DOHH2 (cell line): ENCODE results near the gene TMEM212.

Source experiments
- H3F3A ChIP-seq: fragments of 200-600 bp; sonication (generic), shearing (Covaris generic); 2 replicates; pipeline ENCODE4 v1.6.0; 2016; ENCODE audit warnings: antibody characterized with exemption, mild to moderate bottlenecking; ENCODE audit not compliant: control insufficient read depth, insufficient read depth
- H3K27ac ChIP-seq: fragments of 200-600 bp; sonication (generic); 2 replicates; pipeline ENCODE4 v1.5.1; 2014; ENCODE audit warnings: low read depth, mild to moderate bottlenecking, low read length, moderate library complexity
- H3K27me3 ChIP-seq: fragments of 200-600 bp; sonication (generic); 2 replicates; pipeline ENCODE4 v1.6.1; 2014; ENCODE audit warnings: mild to moderate bottlenecking, low read length, mixed read lengths; ENCODE audit not compliant: control insufficient read depth
- H3K36me3 ChIP-seq: fragments of 200-600 bp; sonication (generic); 2 replicates; pipeline ENCODE4 v1.6.1; 2014; ENCODE audit warnings: mild to moderate bottlenecking, low read length, moderate library complexity, mixed read lengths; ENCODE audit not compliant: control insufficient read depth
- H3K4me1 ChIP-seq: fragments of 200-600 bp; sonication (generic); 2 replicates; pipeline ENCODE4 v1.6.1; 2014; ENCODE audit warnings: mild to moderate bottlenecking, low read length, mixed read lengths; ENCODE audit not compliant: control insufficient read depth
- H3K4me2 ChIP-seq: fragments of 200-600 bp; sonication (generic); 2 replicates; pipeline ENCODE4 v1.6.0; 2014; ENCODE audit warnings: mild to moderate bottlenecking, low read length, moderate library complexity
- H3K4me3 ChIP-seq: fragments of 200-600 bp; sonication (generic); 2 replicates; pipeline ENCODE4 v1.5.1; 2014; ENCODE audit warnings: mild to moderate bottlenecking, low read length, mixed read lengths
- H3K79me2 ChIP-seq: fragments of 200-600 bp; sonication (generic); 2 replicates; pipeline ENCODE4 v1.6.1; 2014; ENCODE audit warnings: mild to moderate bottlenecking, low read length, mixed read lengths; ENCODE audit not compliant: control insufficient read depth
- H3K9me2 ChIP-seq: fragments of 200-600 bp; sonication (generic); replicated peaks from 2 replicates; pipeline ENCODE4 v1.6.1; 2014; ENCODE audit warnings: mild to moderate bottlenecking, low read length, mixed read lengths; ENCODE audit not compliant: control insufficient read depth
- H3K9me3 ChIP-seq: fragments of 200-600 bp; sonication (generic); 2 replicates; pipeline ENCODE4 v1.6.1; 2014; ENCODE audit warnings: antibody characterized with exemption, low read length, mixed read lengths; ENCODE audit not compliant: control insufficient read depth, insufficient read depth
- H4K20me1 ChIP-seq: fragments of 200-600 bp; sonication (generic); 2 replicates; pipeline ENCODE4 v1.6.0; 2014; ENCODE audit warnings: low read depth, mild to moderate bottlenecking, antibody characterized with exemption, low read length, moderate library complexity; ENCODE audit not compliant: control insufficient read depth, insufficient read depth
- EZH2phosphoT487 ChIP-seq: fragments of 200-600 bp; sonication (generic); IDR thresholded peaks from 2 replicates; pipeline ENCODE4 v1.6.1; 2017; ENCODE audit warnings: borderline replicate concordance, mild to moderate bottlenecking, antibody characterized with exemption, low read length, moderate library complexity, mixed read lengths
- TF ChIP-seq, protein P1 (sequence below): fragments of 200-600 bp; sonication (generic); IDR thresholded peaks from one replicate; pipeline ENCODE4 v1.5.1; 2014; ENCODE audit warnings: antibody characterized with exemption, mild to moderate bottlenecking, low read depth, low read length; ENCODE audit not compliant: poor library complexity, severe bottlenecking

TMEM212 gene

DNA sequence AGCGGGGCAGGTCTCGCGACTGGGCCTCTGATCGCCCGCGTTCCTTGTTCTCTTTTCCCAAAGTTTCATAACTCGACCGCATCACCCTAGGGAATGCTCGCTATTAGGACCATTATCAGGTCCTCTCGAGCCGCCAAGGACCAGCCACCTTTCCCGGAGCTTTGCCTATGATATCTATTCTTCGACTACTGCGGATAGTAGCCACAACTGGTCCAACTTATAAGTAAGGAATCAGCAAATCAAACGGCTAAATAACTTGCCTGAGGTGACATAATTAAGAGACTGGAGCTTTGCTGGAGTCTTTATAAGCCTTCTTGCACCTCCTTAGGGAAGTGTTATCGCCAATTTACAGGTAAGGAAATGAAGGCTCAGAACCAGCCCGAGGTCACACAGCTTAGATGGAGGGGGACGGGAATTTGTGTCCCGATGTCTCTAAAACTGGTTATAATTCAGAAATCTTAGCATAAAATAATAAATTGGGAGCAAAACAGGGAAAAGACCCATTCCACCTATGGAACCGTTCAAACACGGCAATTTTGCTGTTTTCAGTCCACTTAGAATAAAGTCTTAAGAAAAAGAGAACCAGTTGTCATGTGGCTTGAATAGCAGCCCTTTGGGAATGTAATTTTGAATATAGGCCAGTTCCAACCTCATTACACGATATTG lies 32.4 kb upstream of the TMEM212 start:
- H3K4me3 ChIP-seq = no peak overlapping the region
- H3F3A ChIP-seq = no peaks in the 10 kb centered on the region
- H3K27me3 ChIP-seq = no peaks in the 10 kb centered on the region
- H3K27ac ChIP-seq = no peak overlapping the region
- no peaks in the 10 kb centered on the region for H3K79me2 ChIP-seq
- H3K36me3 ChIP-seq = no peaks in the 10 kb centered on the region
- H3K4me2 ChIP-seq = no peak overlapping the region
- no peaks in the 10 kb centered on the region for H3K4me1 ChIP-seq
- TF ChIP-seq, protein P1, sequence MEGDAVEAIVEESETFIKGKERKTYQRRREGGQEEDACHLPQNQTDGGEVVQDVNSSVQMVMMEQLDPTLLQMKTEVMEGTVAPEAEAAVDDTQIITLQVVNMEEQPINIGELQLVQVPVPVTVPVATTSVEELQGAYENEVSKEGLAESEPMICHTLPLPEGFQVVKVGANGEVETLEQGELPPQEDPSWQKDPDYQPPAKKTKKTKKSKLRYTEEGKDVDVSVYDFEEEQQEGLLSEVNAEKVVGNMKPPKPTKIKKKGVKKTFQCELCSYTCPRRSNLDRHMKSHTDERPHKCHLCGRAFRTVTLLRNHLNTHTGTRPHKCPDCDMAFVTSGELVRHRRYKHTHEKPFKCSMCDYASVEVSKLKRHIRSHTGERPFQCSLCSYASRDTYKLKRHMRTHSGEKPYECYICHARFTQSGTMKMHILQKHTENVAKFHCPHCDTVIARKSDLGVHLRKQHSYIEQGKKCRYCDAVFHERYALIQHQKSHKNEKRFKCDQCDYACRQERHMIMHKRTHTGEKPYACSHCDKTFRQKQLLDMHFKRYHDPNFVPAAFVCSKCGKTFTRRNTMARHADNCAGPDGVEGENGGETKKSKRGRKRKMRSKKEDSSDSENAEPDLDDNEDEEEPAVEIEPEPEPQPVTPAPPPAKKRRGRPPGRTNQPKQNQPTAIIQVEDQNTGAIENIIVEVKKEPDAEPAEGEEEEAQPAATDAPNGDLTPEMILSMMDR = no peak
- no peak for TF ChIP-seq EZH2phosphoT487
- H4K20me1 ChIP-seq = no peaks in the 10 kb centered on the region
- no peaks in the 10 kb centered on the region for H3K9me3 ChIP-seq
- H3K9me2 ChIP-seq = no peaks in the 10 kb centered on the region

DNA sequence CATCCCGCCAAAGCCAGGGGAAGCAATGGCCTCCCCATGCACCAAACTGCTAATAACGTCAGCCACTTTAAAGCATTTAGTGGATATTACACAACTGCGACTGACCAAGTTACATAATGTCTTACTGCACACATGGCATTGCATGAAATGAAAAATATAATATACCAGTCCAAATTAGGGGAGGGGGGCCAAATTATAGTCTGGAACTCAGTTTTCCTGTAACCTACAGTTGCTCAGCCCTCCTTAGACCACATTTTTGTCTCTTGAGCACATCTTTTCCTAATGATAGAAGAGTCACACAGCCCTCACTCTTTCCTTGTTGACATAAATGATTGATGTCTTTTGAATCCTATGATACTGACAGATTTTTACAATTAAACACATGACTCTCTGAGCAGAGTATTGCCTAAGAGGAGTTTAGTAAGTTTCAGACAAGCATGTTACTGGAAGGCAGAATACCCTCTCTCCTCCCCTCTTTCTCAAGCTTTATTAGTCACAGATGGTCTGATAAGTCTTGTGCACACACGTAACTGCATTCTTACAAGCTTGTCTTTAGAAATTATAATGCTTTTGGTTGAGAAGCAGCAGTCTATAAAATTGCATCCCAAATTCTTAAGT lies 31.7 kb upstream of the TMEM212 start:
- Histone ChIP-seq H3K36me3 (no peaks in the 10 kb centered on the region), H3K27me3 (no peaks in the 10 kb centered on the region), H3K4me2 (no peak overlapping the region), H3K9me3 (no peaks in the 10 kb centered on the region), H3F3A (no peaks in the 10 kb centered on the region), H3K27ac (no peak overlapping the region), H3K4me3 (no peak overlapping the region), H3K79me2 (no peaks in the 10 kb centered on the region), H3K4me1 (no peaks in the 10 kb centered on the region), H3K9me2 (no peaks in the 10 kb centered on the region), H4K20me1 (no peaks in the 10 kb centered on the region)
- TF ChIP-seq, protein P1 = no peak
- no peak for TF ChIP-seq EZH2phosphoT487

DNA sequence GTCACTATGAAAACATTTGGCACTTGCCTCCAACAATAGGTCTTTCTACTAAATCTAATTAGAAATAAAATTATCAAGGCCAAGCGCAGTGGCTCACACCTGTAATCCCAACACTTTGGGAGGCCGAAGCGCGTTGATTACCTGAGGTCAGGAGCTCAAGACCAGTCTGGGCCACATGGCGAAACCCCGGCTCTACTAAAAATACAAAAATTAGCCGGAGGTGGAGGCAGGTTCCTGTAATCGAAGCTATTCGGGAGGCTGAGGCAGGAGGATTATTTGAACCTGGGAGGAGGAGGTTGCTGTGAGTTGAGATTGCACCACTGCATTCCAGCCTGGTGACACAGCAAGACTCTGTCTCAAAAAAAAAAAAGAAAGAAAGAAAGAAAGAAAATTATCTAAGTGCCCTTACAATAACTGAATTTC lies 31.2 kb upstream of the TMEM212 start:
- TF ChIP-seq EZH2phosphoT487 = no peak
- TF ChIP-seq, protein P1 = no peak

More for the DNA sequence above, 31.2 kb upstream of the TMEM212 start:
- H3K4me2 ChIP-seq = no peak overlapping the region
- no peaks in the 10 kb centered on the region for H3K36me3 ChIP-seq
- H3K27me3 ChIP-seq = no peaks in the 10 kb centered on the region
- H3K79me2 ChIP-seq = no peaks in the 10 kb centered on the region
- no peaks in the 10 kb centered on the region for H4K20me1 ChIP-seq
- H3K9me2 ChIP-seq = no peaks in the 10 kb centered on the region
- no peaks in the 10 kb centered on the region for H3F3A ChIP-seq
- H3K4me3 ChIP-seq = no peak overlapping the region
- no peaks in the 10 kb centered on the region for H3K4me1 ChIP-seq
- no peak overlapping the region for H3K27ac ChIP-seq
- no peaks in the 10 kb centered on the region for H3K9me3 ChIP-seq
